ENCODE data around the gene C14orf132.

The C14orf132 gene

GRCh38 chr14:96122496-96122895 is 83.3 kb downstream of the C14orf132 start:
- no peak for DNase-seq

- no peak for DNase-seq
Measured at GRCh38 chr14:96125536-96125935, 86.4 kb downstream of the C14orf132 start.

GRCh38 chr14:96126339-96126782 is 87.2 kb downstream of the C14orf132 start:
- no peak for DNase-seq

- DNase-seq, result no peak
Measured at GRCh38 chr14:96126783-96127271, 87.7 kb downstream of the C14orf132 start.

- DNase-seq, result no peak
Measured at GRCh38 chr14:96129128-96129736, 90.1 kb downstream of the C14orf132 start.

- no peak for DNase-seq
Measured at GRCh38 chr14:96130391-96130790, 91.2 kb downstream of the C14orf132 start.

- no peak for DNase-seq
Measured at GRCh38 chr14:96130854-96131253, 91.7 kb downstream of the C14orf132 start.

GRCh38 chr14:96131836-96132235 is 92.7 kb downstream of the C14orf132 start:
- no peak for DNase-seq

GRCh38 chr14:96134508-96134907 is 95.3 kb downstream of the C14orf132 start:
- DNase-seq, result no peak

- no peak for DNase-seq
Measured at GRCh38 chr14:96135285-96135684, 96.1 kb downstream of the C14orf132 start.

GRCh38 chr14:96136371-96137005 is 97.3 kb downstream of the C14orf132 start:
- no peak for DNase-seq

- DNase-seq, result no peak
Measured at GRCh38 chr14:96138241-96138640, 99.1 kb downstream of the C14orf132 start.

- no peak for DNase-seq
Measured at GRCh38 chr14:96139169-96139568, 100.0 kb downstream of the C14orf132 start.

- DNase-seq, result no peak
Measured at GRCh38 chr14:96139879-96140278, 100.7 kb downstream of the C14orf132 start.

- no peak for DNase-seq
Measured at GRCh38 chr14:96140952-96141351, 101.8 kb downstream of the C14orf132 start.

Measured in NCI-H524 treated with DMSO at 0.1 percent for 48 hours (cell line).